HG03045 (cell line): ENCODE measurements around the gene GPC3.
"Not testable (repeated sequence)": the region's sequence is repeated elsewhere in the genome, so short reads cannot be mapped to it uniquely, and the experiment has no call there.

Experiments used
- ATAC-seq: cut with Tn5 transposase; IDR thresholded peaks from one replicate; pipeline ENCODE4 v1.9.1; 2021; ENCODE audit warnings: mild to moderate bottlenecking, moderate library complexity; ENCODE audit not compliant: unreplicated experiment

GPC3 gene

DNA sequence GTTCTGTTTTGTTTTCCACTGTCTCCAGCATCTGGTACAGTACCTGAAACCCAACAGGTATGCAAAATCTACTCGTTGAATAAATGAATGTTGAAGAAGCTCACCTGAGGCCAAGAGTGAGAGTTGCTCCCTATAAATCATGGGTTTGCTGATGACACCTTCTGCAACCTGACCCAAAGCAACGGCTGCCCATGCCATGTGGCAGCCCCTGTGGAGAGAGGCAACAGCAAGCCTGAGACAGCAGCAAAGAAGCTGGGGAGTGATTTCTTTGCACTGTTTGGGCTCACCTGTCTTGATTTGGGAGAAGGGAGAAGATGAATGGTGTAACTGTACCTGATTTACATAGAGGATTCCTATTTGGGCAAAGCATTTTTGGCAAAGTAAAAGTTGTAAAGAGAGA lies 450.3 kb downstream of the GPC3 start:
- ATAC-seq: no peak

DNA sequence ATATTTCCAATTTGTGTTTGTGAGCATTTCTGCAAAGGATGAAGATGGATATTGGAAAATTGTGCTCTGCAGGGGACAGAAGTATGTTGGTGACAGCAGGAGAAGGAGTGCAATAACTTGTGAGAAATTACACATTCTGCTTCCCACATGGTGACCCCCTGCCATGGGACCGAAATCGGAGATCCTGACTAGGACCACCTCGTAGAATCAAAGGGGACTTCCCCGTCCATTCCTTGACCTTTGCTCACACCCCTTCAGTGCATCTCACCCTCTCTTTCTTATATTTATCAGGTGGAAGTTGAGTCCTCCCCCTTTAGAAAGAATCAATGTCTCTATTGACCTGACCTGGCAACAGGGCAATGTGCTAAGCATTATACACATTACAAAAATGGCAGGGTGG lies 451.2 kb downstream of the GPC3 start:
- no peak for ATAC-seq

DNA sequence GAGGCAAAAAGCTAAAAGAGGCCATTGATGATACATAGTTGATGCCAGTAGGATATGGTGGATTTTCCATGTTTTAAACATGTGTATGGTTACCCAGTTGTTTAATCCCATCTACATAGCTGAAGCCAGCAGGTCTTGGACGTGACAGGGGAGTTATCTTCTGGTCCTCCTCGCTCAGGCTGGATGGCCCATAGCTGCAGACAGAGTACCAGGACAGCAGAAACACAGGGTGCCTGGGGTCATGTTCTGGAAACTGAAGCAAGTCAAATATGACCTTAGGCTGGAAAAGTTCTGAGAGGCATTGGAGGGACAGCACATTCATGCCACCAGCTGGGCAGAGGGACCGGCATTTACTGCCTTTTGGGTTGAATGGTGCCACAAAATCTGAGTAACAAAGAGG lies 452.1 kb downstream of the GPC3 start:
- ATAC-seq: no peak

DNA sequence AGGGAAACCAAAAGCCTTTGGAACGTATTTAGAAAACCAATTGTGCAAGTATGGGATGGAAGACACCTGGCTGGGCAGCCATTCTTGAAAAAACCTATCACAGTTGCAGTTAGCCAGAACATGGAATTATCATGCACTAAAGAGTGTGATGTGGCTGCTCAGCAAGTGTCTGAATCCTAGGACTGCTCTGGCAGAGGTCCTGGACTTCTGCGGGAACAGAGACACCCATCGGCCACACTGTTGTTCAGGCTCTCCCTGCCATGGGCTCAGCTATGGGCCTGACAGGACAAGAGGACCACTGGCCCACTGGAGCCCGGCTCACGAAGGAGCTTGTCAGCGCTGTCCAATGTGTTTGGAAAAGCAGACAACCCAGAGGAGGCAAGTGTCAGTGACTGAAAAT lies 454.4 kb downstream of the GPC3 start:
- no peak for ATAC-seq

DNA sequence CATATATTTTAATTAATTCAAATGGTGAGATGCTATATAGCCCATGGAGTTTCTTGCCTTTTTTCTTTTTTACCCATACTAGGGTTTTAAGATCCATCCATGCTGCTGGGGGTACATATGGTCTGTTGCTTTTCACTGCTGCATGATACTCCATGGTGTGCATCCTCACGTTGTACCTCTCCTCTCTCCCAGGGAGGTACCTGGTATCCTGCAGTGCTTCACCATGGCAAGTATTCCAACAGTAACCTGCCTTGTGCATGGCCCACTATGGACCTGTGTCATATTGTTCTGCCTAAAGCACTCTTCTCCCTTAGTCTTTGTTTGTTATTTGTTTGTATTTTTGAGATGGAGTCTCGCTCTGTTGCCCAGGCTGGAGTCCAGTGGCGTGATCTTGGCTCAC lies 455.8 kb downstream of the GPC3 start:
- ATAC-seq: no peak

DNA sequence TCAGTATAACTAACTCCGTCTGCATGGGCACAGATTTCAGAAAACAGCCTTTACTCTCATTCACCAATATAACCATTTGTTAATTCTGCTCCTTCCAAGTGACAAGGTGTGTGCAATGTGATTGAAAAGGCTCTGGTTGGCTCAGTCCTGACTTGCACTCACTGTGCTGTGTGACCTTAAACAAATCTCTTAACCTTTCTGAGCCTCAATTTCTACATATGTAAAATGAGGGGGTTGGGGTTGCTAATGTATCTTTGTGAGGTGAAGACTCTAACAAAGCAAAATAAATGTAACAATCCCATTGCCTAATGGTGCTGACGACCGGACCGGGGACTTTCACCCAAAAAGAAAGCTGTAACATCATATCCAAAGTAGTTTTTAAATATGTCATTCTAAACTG lies 457.6 kb downstream of the GPC3 start:
- ATAC-seq: no peak

DNA sequence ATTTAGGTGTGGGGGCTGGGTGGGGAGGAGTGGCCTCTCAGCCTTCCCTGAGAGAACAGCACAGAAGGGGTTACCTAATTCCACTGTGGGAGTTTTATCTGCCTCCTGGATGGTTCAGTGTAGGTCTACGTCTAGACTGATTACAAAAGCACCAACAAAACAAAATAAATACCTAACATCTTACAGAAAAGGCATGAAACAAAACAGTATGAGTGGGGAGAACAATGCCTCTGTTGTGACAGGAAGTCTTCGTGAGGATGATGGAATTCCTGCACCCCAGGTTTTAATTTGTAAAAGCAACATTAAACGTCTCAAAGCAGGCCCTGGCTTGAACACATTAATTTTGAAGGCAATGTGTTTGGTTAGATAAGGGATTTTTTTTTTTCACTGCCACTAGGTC lies 458.0 kb downstream of the GPC3 start:
- ATAC-seq: no peak

DNA sequence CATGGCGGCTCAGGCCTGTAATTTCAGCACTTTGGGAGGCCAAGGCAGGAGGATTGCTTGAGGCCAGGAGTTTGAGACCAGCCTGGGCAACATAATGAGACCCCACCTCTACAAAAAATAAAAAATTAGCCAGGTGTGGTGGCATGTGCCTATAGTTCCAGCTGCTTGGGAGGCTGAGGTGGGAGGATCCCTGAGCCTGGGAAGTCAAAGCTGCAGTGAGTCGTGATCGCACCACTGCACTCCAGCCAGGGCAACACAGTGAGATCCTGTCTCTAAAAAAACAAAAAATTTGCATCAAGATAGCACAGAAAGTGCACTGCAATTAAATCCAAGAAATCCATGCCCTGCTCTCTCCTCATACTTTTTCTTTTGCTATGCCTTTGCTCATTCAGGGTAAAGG lies 458.6 kb downstream of the GPC3 start:
- ATAC-seq: not testable (repeated sequence)

DNA sequence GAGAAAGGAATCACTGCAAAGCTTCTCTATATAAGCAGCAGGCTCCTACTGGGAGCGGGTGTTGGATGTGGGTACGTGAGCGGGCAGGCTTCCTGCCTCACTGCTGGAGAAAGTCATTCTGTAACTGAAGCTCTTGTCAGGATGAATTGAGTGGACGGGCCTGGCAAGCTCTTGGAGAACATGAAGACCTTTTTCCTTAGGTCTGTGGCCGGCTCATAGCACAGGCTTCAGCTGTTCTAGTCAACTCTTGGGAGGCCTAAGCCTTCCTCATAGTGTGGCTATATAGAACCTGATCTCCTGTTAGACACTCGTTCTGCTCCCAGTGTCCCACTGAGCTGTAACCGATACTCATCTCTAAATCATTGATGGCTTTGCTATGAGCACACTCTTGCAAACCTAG lies 461.9 kb downstream of the GPC3 start:
- ATAC-seq: no peak

DNA sequence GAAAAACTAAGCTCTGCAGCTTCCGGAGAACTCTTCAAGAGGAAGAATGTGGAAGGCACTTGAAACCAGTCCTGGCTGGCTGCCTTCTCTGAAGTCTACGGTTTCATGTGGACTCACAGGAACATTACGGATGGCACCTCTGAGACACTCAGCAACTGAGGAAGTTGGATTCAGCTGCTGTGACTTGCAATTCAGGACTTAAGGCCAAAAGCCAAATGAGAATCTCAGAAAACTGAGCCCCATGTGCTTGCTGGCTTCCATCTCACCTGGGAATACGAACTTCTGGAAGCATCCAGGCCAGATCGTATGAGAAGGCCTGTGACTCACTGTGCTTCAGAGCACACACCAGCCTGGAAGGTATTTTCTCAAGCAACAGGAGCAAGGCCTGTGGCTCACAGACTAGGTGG lies 462.3 kb downstream of the GPC3 start:
- no peak for ATAC-seq

DNA sequence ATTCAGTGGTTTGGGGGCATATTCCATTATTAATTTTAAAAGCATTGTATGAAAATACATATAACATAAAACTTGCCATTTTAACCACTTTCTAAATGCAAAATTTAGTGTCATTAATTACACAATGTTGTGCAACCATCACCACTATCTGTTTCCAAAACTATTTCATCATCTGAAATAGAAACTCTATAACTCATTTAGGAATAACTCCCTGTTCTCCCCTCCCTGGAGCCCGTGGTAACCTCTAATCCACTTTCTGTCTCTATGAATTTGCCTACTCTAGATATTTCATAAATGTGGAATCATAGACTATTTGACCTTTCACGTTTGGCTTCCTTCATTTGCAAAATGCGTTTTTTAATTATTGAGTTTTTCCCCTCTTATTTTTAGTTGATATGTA lies 468.7 kb downstream of the GPC3 start:
- ATAC-seq: no peak

DNA sequence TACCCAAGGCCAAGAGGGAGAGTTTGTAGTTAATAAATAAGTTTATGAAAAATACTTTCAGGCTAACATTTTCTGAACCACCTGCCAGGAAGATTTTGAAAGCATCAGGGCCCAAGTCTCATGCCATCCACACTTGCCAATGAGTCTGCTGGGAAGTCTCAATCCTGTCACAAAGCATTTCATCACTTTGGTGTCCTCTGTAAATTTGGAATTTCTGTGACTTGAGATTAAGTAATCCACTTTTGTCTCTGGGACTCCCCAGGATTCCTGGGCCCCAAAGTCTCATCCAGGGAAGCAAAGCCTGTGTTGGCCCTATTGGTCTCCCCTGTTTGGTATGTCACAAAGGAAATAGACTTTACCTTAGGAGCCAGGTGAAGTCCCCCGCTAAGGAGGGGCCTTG lies 470.9 kb downstream of the GPC3 start:
- ATAC-seq: no peak

DNA sequence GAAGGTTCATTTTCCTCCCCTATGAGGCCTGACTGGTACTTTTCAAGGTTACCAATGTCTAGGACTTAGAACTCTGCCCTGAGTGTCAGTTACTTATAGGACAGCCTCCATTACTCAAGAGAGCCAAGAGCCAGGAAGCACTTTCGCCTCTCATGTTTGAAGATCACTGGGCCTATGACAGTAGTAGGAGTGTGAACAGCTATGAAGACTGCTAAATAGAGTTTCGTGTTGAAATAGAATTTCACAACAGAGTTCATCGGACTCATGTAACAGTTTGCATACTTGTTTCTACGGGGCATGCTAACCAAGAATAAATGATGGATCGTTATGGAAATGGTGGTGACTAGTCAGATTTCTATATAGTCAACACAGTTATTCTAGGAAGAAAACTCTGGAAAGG lies 472.3 kb downstream of the GPC3 start:
- ATAC-seq: no peak

DNA sequence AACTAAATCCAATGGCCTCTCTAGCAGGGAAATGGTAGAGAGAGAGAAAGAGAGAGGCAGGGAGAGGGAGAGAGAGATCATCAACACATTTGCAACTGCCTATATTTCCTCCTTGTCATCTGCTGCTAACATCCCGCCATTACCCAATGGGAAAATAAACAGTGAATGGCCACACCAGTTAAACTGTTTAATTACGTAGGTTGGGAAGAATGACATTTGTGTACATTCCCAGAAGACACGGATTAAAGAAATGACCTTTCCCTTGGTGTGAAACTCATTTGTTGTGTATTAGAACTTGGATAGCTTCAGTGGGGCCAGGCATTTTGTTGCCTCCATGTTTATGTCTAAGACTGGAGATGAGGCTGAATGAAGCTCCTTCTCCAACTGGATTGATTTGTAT lies 474.4 kb downstream of the GPC3 start:
- ATAC-seq: no peak

DNA sequence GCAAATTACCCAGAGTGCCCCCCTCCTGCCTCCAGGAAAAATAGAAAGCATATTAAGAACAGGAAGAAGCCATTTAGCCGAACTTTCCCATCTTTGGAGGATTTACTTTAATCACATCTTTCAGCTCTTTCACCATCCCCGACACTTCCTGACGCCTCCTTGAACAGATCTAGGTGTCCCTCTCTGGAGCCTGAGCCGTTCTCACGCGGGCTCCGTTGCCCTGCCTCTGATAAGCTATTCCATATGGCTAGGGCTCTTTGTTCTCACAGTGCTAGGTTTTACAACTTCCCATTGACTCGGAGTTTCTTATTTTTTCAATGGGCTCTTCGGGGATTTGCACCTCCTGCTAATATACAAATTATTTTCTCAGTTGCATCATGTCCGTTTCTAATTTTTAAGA lies 488.0 kb downstream of the GPC3 start:
- no peak for ATAC-seq

DNA sequence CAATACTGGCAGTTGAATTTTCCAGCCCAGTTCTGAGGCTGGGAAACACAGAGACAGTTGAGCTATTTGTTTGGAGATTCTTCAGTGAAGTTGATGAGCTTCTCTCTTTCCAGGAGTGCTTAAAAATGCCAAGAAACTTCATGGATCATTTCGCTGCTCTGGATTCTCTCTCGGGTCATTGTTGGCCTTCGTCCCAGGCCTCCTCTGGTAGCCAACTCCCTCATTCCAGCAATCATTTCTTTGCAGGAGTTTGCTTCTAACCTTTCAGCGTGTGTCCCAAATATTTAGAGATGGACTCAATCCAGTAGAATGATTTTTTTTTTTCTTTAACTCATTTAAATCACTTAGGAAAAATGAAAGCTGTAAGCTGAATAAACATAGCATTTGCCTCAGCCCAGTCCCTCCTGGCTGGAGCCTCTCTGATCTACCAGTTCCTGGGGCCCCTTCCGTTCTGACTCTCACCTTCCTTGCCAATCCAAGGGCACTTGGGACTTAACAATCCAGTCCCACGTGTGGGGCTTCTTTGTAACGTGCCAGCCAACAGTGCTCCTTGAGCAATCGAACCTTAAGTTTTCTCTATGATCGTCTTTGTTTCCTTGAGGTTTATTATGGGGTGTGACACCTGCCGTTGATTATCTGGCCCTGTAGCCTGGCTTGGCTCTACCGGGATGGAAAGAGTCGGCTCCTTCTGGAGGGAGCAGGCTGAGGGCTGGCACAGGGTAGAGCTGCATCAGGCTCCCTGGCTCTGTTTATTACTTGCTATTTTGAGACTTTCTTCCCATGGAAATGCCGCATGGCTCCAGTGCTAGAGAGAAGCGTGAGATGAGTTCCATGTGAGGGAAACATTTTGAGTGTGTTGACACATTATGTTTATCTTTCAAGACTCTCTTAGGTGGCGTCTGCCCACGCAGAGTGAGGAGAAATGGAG lies 489.7 kb downstream of the GPC3 start:
- no peak for ATAC-seq

DNA sequence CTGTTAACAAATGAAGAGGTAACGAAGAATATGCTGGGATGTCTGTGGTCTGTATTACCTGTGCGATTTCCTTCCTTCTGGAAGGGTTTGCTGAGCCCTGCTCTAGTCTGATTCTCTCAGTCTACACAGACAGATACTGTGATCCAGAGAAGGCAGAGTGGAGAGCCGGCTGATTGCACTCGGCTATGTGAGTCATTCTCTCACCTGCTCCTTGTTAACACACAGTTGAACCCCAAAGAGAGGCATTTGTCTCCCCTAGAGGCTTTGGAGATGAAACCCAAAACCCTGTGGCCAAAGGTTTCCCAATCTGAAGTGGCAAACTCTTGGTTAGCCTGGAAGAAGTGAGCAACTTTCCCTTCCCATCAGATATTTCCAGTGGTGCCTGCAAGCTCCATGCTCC lies 492.0 kb downstream of the GPC3 start:
- no peak for ATAC-seq

DNA sequence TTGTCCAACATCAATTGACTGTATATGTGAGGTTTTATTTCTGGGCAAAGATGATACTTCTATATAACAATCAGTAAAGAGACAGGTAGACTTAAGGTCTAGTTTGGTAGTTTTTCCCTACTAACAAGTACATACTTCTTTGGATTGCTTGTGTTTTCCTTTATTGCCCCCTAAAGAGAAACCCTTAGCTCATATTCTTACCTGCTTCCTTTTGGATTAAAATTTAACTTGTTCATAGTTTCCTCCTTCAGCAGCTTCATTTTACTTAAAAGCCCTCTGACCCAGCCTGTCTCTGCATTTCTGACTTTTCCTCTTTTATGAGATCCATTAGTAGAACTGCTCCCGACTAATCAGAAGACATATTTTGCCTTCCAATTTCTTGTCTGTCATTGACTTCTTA lies 494.4 kb downstream of the GPC3 start:
- ATAC-seq: no peak
